K562 (cell line): ENCODE measurements around the gene ALCAM.

Source experiments
- FIP1L1 ChIP-seq: fragments of 200-400 bp; formaldehyde crosslinking; IDR thresholded peaks from 2 replicates; pipeline ENCODE4 v1.6.1; 2018; ENCODE audit warnings: mild to moderate bottlenecking, low read depth, low read length; ENCODE audit not compliant: poor library complexity, severe bottlenecking
- HSF4 ChIP-seq: fragments of 250-450 bp; sonication (Bioruptor Pico); IDR thresholded peaks from 2 replicates; pipeline ENCODE4 v2.1.2; 2022; ENCODE audit warnings: mild to moderate bottlenecking, moderate library complexity, borderline replicate concordance
- JUND ChIP-seq, 2 experiments: IDR thresholded peaks; 2 replicates in 1 of 2; 3 replicates in 1 of 2; pipeline ENCODE4 v1.6.1; 2011; ENCODE audit warnings: borderline replicate concordance in 2 of 2, low read depth in 2 of 2, low read length in 2 of 2, improper control_type of control experiment in 1 of 2, missing biosample characterization in 1 of 2, missing genetic modification characterization in 1 of 2, missing genetic modification reagents in 1 of 2
- RBM17 ChIP-seq: fragments of 200-400 bp; formaldehyde crosslinking; IDR thresholded peaks from 2 replicates; pipeline ENCODE4 v1.6.1; 2017; ENCODE audit warnings: low read depth, mild to moderate bottlenecking, low read length, borderline replicate concordance
- SNIP1 ChIP-seq: fragments of 450-650 bp; IDR thresholded peaks from 2 replicates; pipeline ENCODE4 v1.7.1; 2017; ENCODE audit warnings: low read depth, mild to moderate bottlenecking
- ZBTB8A ChIP-seq: fragments of 450-650 bp; IDR thresholded peaks from 2 replicates; pipeline ENCODE4 v1.6.1; 2018; ENCODE audit warnings: mild to moderate bottlenecking, moderate library complexity; ENCODE audit not compliant: partially characterized antibody
- ZNF274 ChIP-seq: IDR thresholded peaks from 2 replicates; pipeline ENCODE4 v1.6.1; 2011; ENCODE audit warnings: low read depth, mild to moderate bottlenecking, low read length, moderate library complexity, borderline replicate concordance
- ZNF311 ChIP-seq: fragments of 250-450 bp; sonication (Bioruptor Pico); IDR thresholded peaks from 2 replicates; pipeline ENCODE4 v1.4.0; 2020; ENCODE audit warnings: mild to moderate bottlenecking, moderate library complexity
- TF ChIP-seq, protein P1 (sequence below), 3 experiments: IDR thresholded peaks in 2 of 3; conservative IDR thresholded peaks in 1 of 3; 2 replicates each; pipeline ENCODE4 v1.5.1; 2011 to 2012; ENCODE audit warnings: low read length in 3 of 3, mild to moderate bottlenecking in 3 of 3, control low read depth in 2 of 3, improper control_type of control experiment in 1 of 3, inconsistent platforms in 1 of 3, low read depth in 1 of 3, mixed read lengths in 1 of 3, moderate library complexity in 1 of 3; ENCODE audit not compliant: insufficient read depth in 2 of 3

DNA sequence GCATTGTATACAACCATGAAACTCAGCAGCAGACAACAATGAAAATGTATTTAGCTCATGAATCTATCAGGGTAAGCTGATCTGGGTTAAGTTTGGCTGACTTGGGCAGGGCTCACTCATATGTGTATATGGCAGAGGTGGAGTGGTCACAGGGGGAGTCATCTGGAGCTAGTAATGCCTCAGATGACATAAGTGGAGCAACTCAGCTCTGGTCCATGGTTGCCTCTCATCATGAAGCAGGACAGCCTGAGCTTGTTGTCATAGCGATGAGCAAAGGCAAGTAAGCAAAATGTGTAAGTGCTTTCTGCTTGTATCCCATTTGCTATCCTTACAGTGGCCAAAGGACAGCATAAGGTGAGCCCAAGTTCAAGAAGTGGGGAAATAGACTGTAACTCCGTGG lies 64.5 kb downstream of the ALCAM start:
- TF ChIP-seq ZNF311 (CRISPR knock-in tag) (no peak), JUND (IDR thresholded peaks at IDR 0.05; ENCODE audit: borderline replicate concordance, low read depth, low read length) (no peak), JUND (tag; IDR thresholded peaks at IDR 0.05; ENCODE audit: borderline replicate concordance, low read depth, low read length) (no peak), ZNF274 (no peak), ZBTB8A (no peak), HSF4 (no peak), FIP1L1 (no peak), RBM17 (no peak), SNIP1 (no peak)
- TF ChIP-seq, protein P1, sequence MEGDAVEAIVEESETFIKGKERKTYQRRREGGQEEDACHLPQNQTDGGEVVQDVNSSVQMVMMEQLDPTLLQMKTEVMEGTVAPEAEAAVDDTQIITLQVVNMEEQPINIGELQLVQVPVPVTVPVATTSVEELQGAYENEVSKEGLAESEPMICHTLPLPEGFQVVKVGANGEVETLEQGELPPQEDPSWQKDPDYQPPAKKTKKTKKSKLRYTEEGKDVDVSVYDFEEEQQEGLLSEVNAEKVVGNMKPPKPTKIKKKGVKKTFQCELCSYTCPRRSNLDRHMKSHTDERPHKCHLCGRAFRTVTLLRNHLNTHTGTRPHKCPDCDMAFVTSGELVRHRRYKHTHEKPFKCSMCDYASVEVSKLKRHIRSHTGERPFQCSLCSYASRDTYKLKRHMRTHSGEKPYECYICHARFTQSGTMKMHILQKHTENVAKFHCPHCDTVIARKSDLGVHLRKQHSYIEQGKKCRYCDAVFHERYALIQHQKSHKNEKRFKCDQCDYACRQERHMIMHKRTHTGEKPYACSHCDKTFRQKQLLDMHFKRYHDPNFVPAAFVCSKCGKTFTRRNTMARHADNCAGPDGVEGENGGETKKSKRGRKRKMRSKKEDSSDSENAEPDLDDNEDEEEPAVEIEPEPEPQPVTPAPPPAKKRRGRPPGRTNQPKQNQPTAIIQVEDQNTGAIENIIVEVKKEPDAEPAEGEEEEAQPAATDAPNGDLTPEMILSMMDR (IDR thresholded peaks at IDR 0.05 in 2 of 3, conservative IDR thresholded peaks at IDR 0.05 in 1 of 3; ENCODE audit: insufficient read depth in 2 of 3, low read depth in 1 of 3, low read length in 3 of 3), result no peak
